HG03575 (cell line): Measurements from ENCODE around the gene CATSPERD.
"Not testable (repeated sequence)": the region's sequence is repeated elsewhere in the genome, so short reads cannot be mapped to it uniquely, and the experiment has no call there.

Experiments used
- ATAC-seq: cut with Tn5 transposase; IDR thresholded peaks from one replicate; pipeline ENCODE4 v1.9.1; 2021; ENCODE audit not compliant: unreplicated experiment, insufficient number of reproducible peaks, low FRiP score; ENCODE audit errors: extremely low read depth

The CATSPERD gene

DNA sequence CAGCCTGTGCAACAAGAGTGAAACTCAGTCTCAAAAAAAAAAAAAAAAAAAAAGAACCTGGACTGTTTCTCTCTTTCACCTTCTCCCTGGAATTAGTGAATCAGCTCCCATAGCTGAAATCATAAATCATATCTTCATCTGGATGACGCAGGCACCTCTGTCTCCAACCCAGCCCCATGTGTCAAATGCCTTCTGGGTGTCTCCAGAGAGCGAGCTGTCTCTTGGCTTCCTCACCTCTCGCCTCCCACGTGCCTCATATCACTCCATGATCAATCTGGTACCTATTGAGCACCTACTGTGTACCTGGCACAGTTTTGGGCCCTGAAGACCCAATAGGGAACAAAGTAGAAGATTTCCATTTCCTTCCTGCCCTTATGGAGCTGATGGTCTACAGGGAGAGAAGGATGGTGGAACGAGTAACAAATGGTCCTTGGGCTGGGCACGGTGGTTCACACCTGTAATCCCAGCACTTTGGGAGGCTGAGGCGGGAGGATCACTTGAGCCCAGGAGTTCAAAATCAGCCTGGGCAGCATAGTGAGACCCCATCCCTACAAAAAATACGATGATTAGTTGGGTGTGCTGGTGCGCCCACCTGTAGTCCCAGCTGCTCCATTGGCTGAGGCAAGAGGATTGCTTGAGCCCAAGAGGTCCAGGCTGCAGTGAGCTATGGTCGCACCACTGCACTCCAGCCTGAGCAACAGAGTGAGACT lies 37.1 kb upstream of the CATSPERD start:
- ATAC-seq, result no peak

DNA sequence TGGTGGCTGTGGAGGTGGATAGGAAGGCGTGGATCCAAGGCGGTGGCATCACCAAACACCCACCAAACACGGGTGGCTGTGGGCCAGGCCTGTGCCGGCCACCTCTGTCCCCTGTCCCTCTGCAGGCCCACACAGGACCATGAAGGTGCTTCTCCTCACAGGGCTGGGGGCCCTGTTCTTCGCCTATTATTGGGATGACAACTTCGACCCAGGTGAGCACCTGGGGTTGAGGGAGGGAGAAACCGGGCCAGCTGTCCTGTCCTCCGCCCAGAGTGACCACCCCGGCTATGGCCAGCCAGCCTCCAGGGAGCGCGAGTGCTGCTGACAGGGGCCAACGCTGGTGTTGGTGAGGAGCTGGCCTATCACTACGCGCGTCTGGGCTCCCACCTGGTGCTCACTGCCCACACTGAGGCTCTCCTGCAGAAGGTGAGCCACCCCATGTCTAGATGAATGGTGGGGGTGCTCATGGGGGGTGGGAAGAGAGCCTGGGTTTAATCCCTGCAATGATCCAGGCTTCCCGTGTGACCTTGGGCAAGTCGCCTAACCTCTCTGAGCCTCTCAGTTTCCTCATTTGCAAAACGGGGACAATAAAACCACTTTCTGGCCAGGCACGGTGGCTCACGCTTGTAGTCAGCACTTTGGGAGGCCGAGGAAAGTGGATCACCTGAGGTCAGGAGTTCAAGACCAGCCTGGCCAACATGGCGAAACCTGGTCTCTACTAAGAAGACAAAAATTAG lies 35.6 kb upstream of the CATSPERD start:
- no peak for ATAC-seq

DNA sequence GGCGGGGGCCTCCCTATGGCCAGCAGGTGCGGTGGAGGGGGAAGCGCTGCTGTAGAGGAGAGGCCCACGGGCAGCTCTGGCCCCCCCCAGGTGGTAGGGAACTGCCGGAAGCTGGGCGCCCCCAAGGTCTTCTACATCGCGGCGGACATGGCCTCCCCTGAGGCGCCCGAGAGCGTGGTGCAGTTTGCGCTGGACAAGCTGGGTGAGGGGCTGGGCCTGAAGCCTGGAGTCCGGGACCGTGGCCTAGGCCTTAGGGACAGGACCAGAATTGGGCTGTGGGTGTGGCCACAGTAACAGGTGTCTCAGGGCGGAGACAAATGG lies 34.2 kb upstream of the CATSPERD start:
- ATAC-seq, result no peak

DNA sequence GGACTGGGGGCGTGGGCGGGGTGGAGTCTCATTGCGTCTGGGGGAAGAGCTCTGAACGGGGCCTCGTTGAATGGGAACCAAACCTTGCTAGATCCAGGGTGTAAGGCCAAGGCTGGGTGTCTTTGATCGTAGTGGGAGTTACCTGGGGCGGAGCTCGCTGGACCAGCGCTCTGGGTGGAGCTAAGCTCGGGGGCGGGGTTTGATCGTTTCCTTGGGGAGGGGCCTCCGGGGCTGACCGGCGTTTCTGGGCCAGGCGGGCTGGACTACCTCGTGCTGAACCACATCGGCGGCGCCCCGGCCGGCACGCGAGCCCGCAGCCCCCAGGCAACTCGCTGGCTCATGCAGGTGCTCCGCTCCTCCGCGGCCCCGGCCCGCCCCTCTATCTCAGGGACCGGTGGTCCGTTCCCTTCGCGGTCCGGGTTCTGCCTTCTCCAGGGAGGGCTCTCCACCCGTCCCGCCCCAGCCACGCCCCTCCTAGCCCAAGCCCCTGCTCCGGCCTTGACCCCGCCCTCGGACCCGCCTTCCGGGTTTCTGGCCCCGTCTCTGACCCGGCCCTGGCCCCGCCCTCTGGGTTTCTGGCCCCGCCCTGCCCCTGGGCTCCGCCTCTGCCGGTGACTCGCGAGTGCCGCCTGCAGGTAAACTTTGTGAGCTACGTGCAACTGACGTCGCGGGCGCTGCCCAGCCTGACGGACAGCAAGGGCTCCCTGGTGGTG lies 33.6 kb upstream of the CATSPERD start:
- no peak for ATAC-seq

DNA sequence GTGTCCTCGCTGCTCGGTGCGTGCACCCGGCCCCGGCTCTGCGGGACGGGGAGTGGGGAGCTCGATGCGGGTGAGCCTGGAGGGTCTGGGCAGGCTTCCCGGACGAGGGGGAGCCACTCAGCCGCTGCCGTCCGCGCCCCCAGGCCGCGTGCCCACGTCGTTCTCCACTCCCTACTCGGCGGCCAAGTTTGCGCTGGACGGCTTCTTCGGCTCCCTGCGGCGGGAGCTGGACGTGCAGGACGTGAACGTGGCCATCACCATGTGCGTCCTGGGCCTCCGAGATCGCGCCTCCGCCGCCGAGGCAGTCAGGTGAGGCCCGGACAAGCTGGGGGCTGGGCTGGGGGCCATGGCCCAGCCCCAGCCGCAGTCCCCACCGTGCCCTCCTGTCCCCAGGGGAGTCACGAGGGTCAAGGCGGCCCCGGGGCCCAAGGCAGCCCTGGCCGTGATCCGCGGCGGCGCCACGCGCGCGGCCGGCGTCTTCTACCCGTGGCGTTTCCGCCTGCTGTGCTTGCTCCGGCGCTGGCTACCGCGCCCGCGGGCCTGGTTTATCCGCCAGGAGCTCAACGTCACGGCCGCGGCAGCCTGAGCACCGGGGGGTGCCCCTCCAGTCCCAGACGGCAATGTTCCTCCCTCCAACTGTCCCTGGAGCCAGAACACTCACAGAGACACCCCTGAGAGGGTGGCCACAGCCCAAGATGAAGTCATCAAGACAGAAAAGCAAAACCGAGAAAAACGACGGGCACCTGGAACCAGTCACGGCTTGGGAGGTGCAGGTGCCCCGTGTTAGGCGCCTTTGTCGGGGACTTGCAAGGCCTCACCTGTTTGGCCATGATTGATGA lies 32.9 kb upstream of the CATSPERD start:
- no peak for ATAC-seq

DNA sequence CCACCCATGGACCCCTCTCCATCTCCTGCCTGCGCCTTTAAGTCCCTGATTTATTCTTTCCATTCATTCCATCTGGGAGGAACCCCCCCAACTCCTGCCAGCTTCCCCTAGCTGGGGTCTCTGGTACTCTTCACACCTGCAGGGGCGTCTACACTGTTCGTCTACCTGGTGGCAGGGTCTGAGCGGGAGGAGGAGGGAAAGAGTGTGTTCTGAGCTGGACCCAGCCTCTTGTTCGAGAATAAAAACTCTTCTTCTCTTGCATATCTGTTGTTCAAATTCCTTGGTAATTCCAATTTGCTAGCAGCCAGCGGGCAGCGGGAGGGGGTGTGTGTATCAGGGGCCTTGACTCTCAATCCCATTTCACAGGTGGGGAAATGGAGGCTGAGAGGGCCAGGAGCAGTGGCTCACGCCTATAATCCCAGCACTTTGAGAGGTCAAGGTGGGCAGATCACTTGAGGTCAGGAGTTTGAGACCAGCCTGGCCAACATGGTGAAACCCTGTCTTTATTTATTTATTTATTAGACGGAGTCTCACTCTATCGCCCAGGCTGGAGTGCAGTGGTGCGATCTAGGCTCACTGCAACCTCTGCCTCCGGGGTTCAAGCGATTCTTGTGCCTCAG lies 32.1 kb upstream of the CATSPERD start:
- not testable (repeated sequence) for ATAC-seq

DNA sequence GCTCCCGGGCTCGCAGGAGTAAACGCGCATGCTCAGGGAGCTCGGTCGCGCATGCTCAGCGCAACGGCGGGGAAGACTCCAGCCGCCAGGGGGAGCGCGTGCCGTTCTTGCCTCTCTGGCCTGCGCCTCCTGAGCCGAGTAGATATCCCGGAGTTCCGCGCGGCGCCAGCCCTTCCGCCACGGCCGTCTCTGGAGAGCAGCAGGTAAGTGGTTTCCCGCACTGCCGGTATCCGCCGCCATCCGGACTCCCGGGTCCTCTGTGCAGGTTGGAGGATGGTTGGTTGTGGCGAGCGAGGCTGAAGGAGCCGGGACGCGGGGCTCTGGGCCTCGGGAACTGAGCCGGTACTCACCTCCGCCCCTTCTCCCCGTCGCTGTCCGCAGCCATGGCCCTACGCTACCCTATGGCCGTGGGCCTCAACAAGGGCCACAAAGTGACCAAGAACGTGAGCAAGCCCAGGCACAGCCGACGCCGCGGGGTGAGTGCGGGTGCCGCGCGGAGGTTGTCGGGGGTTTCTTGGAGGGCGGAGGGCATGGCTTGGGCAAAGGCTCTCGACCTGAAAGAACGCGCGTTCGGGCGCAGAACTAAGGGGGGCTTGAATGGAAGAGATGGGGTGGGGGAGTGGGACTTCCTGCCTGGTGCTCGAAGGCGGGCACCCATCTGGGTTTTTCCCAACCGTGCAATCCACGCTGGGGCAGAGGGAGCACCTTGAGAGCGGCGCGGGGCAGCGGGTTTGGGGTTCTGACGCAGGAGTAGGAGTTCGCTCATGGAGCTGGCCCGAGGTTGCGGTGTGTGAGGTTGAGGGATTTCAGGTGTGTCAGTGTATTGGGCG lies 30.1 kb upstream of the CATSPERD start, which contains the start of gene RPL36:
TSS of gene RPL36 (plus strand) at position 171 of the 830 bp plus-strand sequence. CDS start at position 384, 213 bp downstream.
- ATAC-seq, result no peak

DNA sequence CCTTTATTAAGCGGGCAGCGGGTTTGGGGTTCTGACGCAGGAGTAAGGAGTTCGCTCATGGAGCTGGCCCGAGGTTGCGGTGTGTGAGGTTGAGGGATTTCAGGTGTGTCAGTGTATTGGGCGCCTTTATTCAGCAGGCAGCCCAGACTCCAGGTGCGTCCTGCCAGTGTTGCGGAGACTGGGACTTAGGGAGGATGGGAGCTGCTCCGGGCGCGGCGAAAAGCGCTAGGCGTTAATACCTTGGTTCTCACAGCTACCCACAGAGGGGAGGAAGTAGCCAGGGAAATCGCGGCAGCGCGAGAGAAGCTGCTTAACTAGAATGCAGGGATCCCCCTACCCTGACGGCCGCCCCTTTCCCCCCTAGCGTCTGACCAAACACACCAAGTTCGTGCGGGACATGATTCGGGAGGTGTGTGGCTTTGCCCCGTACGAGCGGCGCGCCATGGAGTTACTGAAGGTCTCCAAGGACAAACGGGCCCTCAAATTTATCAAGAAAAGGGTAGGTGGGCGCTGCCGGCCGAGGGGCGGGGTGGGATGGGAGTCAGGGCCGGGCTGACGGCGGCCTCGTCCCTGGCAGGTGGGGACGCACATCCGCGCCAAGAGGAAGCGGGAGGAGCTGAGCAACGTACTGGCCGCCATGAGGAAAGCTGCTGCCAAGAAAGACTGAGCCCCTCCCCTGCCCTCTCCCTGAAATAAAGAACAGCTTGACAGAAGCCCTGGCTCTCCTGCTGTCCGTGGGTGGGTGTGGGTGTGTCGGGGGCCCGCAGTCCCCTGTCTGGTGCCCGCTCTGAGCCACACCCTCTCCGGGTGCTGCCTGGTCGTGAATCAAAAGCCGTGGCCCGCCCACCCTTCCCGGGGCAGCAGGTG lies 29.2 kb upstream of the CATSPERD start:
- no peak for ATAC-seq

DNA sequence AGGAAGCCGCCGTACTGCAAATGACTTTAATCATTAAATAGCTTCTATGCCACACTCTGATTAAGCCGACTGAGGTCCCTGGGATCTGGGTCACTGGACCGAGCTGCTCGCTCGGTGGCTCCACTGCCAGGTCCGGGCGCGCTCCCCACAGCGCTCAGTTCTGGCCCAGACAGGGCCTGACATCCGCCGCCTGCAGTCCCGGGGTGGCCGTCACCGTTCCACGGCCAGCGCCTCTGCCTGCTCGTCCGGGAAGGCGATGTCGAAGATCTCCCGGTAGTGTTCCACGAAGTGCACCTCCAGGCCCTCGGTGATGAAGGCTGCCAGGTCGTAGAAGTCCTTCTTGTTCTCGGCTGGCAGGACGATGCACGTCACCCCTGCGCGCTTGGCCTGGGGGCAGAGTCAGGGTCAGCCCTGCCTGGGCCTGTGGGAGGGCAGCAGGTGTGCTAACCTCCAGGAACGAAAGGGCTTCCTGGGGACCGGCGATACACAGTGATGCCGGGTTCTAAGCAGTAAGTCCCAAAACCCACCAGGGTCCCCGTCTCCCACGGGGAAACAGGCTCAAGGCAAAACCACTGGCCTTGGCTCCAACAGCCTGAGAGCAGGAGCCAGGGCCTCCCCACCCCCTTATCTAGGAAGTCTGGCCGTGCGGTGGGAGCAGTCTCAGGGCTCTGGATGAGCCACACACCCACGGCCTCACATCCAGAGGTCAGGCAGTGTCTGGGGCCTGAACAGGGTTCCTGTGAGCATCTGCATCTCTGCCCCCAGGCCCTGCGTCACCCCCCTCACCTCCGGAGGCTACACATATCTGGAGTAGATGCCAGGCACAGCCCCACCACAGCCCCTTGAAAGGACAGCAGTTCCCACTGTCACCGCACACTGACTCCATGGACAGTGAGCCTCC lies 28.4 kb upstream of the CATSPERD start:
- ATAC-seq, result no peak

DNA sequence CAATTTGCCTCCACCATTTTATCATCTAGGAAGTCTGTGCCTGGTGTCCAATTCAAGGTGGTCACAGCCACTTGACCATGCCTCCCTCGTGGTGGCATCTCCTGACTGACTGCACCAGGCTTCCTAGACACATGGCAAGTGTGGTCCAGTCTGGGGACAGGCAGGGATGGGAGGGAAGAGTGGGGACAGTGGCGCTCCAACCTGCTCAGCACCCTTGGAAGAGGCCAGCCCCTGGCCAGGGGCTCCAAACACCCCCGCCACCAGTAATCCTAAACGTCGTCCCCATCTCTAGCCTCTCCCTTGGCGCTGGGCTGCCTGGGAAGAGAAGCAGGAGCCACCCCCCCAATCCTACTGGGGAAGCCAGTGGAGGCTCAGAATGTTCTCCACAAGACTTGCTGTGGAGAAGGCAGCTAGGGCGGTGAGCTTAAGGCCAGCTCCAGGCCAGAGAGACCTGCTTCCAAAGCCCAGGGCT lies 27.7 kb upstream of the CATSPERD start:
- ATAC-seq, result no peak

DNA sequence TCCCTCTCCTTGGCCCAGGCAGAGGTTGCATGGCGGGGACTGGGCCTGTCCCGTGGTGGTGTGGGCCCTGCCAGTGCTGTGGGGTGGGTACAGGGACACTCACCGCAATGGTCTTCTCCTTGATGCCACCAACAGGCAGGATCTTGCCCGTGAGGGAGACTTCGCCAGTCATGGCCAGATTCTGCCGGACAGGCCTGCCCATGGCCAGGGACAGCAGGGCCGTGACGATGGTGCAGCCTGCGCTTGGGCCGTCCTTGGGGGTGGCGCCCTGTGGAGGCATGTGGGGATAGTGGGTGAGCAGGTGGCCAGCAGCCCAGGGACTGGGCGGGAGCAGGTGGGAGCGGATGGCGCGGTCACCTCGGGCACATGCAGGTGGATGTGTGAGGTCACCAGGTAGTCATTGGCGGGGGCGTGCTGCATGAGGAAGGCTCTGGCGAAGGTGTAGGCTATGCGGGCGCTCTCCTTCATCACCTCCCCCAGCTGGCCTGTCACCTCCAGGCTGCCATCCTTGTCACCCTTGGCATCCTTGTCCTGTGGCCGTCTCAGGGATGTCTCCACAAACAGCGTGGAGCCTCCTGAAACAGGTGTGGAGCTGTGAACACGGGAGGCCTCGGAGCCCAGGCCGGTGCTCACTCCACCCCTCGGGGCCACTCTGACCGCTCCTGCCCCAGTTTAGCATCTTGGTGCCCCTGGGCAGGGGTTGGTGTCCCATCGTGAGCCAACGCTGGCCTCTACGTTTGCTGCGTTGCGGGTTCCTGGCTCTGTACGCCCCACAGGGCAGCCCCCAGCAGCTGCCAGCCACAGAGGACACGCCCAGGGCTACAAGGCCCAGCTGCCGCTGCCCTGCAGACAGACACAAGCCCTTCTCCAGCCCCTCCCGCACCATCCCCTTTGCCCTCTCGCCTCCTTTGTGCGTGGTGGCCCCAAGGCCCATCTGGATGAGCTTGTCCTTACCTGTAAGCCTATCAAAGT lies 27.0 kb upstream of the CATSPERD start:
- no peak for ATAC-seq

DNA sequence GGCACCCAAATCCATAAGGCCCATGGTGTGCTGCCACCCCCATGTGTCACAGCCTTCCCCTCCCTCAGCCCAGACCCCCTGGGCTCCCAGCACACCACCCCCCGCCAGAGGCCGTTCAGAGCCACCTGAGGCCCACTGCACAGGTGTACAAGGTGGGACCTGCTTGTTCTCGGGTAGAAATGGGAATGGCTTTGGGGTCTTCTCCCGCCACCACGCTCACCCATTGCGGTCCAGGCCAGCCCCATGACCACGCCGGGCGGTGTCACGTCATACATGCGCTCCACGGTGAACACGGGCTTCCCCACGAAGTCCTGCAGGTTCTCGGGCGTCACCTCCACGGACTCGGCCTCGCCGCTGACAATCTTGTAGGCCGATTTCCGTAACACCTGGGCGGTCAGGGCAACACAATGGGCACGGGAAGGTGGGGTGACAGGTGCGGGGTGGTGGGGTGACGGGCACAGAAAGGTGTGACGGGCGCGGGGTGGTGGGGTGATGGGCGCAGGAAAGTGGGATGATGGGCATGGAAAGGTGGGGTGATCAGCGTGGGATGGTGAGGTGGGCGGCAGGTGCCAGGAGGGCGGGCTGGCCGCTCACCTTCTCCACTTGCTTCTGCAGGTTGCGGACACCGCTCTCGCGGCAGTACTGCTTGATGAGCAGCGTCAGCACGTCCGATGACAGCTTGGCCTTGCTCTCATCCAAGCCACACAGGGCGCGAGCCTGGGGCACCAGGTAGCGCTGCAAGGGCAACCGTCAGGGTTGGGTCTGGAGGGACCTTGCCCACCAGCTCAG lies 26.1 kb upstream of the CATSPERD start:
- ATAC-seq, result no peak

DNA sequence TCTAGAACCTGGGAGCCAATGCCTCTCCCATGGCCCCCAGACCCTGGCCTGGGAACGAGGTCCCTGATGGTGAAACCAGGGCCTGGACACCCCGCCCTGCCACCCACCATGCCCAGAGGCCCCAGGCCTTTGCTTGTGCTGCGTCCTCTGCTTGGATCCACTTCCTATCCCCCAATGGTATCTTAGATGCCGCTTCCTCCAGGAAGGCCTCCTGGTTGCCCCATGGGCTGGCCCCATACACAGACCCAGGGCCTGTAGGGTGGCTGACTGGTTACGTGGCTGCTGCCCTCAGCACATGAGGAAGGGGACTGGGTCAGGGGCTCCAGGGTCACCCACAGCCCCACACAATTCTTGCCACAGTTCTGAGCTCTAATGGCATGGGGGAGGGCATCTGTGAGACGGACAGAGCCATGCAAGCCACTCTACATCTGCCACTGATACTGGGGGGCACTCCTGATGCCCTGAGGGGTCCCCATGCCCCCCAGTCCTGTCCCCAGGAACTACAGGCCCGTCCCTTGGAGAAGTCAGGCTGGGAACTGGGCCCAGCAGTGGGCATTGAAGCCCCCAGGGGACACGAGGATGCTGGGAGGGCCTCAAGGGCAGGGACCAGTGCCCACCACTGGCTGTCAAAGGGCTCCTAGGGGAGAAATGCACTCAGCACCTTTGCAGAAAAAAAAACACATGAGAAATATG lies 25.3 kb upstream of the CATSPERD start:
- ATAC-seq, result no peak
